ENCODE measurements around the gene PPAN.

The PPAN gene

GRCh38 chr19:10106100-10106936 is at the start of gene PPAN:
Gene PPAN (plus strand): TSS chr19:10106362. CDS start chr19:10106395, 33 bp downstream.
- peak; percentile 98 for DNase-seq

- DNase-seq = no peak
Observed at GRCh38 chr19:10061717-10062310, 44.3 kb upstream of the PPAN start.

- no peak for DNase-seq
Observed at GRCh38 chr19:10068205-10068604, 38.0 kb upstream of the PPAN start.

- DNase-seq = no peak
Observed at GRCh38 chr19:10069046-10069445, 37.1 kb upstream of the PPAN start.

GRCh38 chr19:10070730-10071446 is 35.3 kb upstream of the PPAN start:
- no peak for DNase-seq

GRCh38 chr19:10074153-10074552 is 32.0 kb upstream of the PPAN start:
- no peak for DNase-seq

- DNase-seq = no peak
Observed at GRCh38 chr19:10076535-10076934, 29.6 kb upstream of the PPAN start.

- DNase-seq = no peak
Observed at GRCh38 chr19:10078329-10078728, 27.8 kb upstream of the PPAN start.

GRCh38 chr19:10079031-10079453 is 27.1 kb upstream of the PPAN start:
- no peak for DNase-seq

GRCh38 chr19:10083911-10084310 is 22.3 kb upstream of the PPAN start:
- no peak for DNase-seq

- DNase-seq = no peak
Observed at GRCh38 chr19:10084803-10085202, 21.4 kb upstream of the PPAN start.

- peak; percentile 28 to 47 for DNase-seq
Observed at GRCh38 chr19:10085641-10086590, 20.2 kb upstream of the PPAN start, which contains the start of gene SHFL. Gene SHFL (plus strand): TSS chr19:10086317. CDS start chr19:10086428, 111 bp downstream.

- no peak for DNase-seq
Observed at GRCh38 chr19:10086591-10087192, 19.5 kb upstream of the PPAN start.

GRCh38 chr19:10087296-10088061 is 18.7 kb upstream of the PPAN start:
- DNase-seq = no peak

GRCh38 chr19:10088949-10089554 is 17.1 kb upstream of the PPAN start:
- DNase-seq = no peak

GRCh38 chr19:10089801-10090375 is 16.3 kb upstream of the PPAN start:
- DNase-seq = no peak

GRCh38 chr19:10091370-10091687 is 14.8 kb upstream of the PPAN start:
- no peak for DNase-seq

- no peak for DNase-seq
Observed at GRCh38 chr19:10091895-10092641, 14.1 kb upstream of the PPAN start.

GRCh38 chr19:10092648-10093294 is 13.4 kb upstream of the PPAN start:
- no peak for DNase-seq
